NB4 (cell line): ENCODE results near the gene DPH2.

Source experiments
- DNase-seq: peaks from one replicate; pipeline ENCODE4 v3.0.0; 2010; ENCODE audit warnings: low read depth
- H3K4me3 ChIP-seq: one replicate; pipeline ENCODE4 v1.5.1; 2011; ENCODE audit warnings: mild to moderate bottlenecking, low read depth, low read length, moderate library complexity
- MYC ChIP-seq: IDR thresholded peaks from 2 replicates; pipeline ENCODE4 v1.6.1; 2011; ENCODE audit warnings: low read depth, low read length
- POLR2A ChIP-seq: IDR thresholded peaks from 2 replicates; pipeline ENCODE4 v1.6.1; 2011; ENCODE audit warnings: mild to moderate bottlenecking; ENCODE audit not compliant: insufficient read length; ENCODE audit errors: extremely low read depth
- TF ChIP-seq, protein P1 (sequence below): IDR thresholded peaks from one replicate; pipeline ENCODE4 v1.5.1; 2012; ENCODE audit warnings: low read depth, low read length
- TF ChIP-seq, protein P2 (sequence below): IDR thresholded peaks from 2 replicates; pipeline ENCODE4 v1.6.1; 2011; ENCODE audit warnings: low read depth, low read length

Gene DPH2

DNA sequence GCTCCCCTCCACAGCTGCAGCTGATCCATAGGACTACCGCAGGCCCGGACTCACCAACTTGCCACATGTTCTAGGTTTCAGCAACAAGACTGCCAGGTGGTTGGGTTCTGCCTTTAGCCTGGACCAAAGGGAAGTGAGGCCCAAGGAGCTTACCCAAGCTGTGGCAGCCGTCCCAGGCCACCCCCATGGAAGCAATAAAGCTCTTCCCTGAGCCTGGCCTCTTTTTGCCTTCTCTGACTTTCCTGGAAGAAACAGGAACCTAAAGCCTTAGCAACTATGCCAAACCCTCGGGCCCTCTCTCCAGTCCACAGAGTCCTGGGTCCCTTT lies 38.9 kb upstream of the DPH2 start:
- no peak overlapping the region for H3K4me3 ChIP-seq
- TF ChIP-seq, protein P1, sequence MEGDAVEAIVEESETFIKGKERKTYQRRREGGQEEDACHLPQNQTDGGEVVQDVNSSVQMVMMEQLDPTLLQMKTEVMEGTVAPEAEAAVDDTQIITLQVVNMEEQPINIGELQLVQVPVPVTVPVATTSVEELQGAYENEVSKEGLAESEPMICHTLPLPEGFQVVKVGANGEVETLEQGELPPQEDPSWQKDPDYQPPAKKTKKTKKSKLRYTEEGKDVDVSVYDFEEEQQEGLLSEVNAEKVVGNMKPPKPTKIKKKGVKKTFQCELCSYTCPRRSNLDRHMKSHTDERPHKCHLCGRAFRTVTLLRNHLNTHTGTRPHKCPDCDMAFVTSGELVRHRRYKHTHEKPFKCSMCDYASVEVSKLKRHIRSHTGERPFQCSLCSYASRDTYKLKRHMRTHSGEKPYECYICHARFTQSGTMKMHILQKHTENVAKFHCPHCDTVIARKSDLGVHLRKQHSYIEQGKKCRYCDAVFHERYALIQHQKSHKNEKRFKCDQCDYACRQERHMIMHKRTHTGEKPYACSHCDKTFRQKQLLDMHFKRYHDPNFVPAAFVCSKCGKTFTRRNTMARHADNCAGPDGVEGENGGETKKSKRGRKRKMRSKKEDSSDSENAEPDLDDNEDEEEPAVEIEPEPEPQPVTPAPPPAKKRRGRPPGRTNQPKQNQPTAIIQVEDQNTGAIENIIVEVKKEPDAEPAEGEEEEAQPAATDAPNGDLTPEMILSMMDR, result no peak
- no peak for TF ChIP-seq POLR2A
- TF ChIP-seq, protein P2, sequence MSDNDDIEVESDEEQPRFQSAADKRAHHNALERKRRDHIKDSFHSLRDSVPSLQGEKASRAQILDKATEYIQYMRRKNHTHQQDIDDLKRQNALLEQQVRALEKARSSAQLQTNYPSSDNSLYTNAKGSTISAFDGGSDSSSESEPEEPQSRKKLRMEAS, result no peak
- TF ChIP-seq MYC, result no peak
- DNase-seq, result peak; percentile 56

DNA sequence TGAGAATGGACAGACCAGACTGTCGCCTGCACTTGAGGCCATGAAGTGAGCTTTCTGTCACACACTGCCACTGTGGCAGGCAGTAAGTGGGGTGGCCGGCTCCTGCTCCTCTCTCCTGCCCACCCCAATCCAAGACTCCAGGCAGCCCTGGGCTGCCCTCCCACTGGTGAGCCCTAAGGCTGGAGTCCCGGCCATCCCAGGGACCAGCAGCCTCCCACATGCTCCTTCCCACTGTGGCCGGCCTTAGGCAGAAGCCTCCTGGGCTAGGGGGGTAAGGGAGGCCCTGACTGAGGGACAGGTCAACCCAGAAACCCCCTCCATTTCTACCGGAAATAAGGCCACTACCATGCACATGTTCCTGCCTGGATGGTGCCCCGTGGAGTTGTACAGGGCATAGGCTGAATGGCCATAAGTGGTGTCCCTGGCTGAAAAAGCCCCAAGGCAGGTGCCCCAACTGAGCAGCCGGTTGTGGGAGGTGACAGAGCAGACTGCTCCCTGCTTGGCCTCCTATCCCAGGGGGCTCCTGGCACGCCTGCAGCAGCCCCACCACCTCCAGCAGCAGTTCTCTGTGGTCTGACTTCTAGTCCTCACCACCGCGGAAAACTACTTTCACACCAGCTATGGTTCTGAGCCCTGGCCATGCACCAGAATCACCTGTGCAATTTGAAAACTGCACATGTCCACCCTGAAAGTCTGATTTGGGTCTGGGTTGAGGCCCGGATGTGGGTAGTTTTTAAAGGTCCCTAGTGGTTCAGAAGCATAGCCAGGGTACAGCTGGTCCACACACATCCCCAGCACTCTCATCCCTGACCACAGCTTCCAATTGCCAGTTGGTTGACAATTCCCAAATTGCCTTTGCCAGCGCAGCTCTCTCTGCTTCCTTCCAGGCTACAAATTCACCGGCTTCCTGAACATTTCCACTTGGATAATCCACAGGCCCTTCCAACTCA lies 37.8 kb upstream of the DPH2 start:
- H3K4me3 ChIP-seq, result no peak overlapping the region
- DNase-seq, result peak; percentile 85
- TF ChIP-seq POLR2A (no peak), MYC (peak; percentile 18; the same call in 1 of the 2 replicates)
- TF ChIP-seq, protein P2, result peak; percentile 34; the same call in 1 of the 2 replicates
- TF ChIP-seq, protein P1, result no peak

DNA sequence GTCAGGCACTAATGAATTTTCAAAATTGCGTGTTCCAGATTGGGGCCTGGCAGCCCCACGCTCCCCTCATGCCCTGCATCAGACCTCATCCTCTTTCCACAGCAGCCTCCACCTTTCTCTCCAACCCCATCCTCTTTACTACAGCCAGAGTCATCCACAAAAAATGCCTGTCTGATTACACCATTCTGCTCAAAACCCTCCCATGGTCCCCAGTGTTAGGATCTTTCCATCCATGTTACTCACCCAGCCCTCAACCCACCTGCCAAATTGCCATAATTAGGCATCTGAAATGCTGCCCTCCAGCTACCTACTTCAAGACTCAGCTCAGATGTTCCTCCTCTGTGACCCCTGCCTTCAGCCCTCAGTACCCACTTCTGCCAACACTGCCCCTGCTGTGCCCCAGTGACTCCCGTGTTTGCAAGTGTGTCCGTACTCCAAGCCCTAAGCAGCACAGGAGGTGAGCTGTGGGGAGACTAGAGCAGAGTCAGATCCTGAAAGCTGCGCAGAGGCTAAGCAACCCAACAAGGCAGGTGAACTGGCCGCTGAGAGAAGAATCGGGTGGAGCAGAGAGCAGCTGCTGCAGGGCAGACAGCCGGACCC lies 36.9 kb upstream of the DPH2 start:
- peak; percentile 14 for DNase-seq
- TF ChIP-seq MYC (no peak), POLR2A (no peak)
- H3K4me3 ChIP-seq, result no peak overlapping the region

DNA sequence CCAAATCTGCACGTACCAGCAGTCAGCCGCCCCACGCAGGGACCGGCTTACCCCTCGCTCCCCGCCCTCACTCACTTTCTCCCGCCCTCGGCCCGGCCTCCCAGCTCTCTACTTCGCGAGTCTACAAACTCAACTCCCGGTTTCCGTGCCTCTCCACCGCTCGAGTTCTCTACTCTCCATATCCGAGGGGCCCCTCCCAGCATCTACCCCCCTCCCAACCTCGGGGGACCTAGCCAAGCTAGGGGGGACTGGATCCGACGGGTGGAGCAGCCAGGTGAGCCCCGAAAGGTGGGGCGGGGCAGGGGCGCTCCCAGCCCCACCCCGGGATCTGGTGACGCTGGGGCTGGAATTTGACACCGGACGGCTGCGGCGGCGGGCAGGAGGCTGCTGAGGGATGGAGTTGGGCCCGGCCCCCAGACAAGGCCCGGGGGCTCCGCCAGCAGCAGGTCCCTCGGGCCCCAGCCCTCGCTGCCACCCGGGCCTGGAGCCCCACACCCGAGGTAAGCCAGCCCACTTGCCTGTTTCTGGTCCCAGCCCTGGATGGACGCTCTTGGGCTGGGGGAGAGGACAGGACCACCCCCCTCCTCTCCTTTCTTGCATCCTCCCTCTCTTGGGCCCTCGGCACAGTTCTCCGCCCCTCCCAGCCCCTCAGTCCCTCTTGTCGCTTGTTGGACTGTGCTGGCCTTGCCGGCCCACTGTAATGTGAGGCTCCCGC lies 36.3 kb upstream of the DPH2 start, which contains the start of gene ARTN:
TSS of gene ARTN (plus strand) at position 416 of the 715 bp plus-strand sequence. CDS start 1,856 bp downstream, outside the sequence.
- no peak for TF ChIP-seq MYC
- TF ChIP-seq, protein P2, result no peak
- no peak for TF ChIP-seq POLR2A
- TF ChIP-seq, protein P1, result no peak
- no peak for DNase-seq
- no peak within 1 kb of the TSS for H3K4me3 ChIP-seq

DNA sequence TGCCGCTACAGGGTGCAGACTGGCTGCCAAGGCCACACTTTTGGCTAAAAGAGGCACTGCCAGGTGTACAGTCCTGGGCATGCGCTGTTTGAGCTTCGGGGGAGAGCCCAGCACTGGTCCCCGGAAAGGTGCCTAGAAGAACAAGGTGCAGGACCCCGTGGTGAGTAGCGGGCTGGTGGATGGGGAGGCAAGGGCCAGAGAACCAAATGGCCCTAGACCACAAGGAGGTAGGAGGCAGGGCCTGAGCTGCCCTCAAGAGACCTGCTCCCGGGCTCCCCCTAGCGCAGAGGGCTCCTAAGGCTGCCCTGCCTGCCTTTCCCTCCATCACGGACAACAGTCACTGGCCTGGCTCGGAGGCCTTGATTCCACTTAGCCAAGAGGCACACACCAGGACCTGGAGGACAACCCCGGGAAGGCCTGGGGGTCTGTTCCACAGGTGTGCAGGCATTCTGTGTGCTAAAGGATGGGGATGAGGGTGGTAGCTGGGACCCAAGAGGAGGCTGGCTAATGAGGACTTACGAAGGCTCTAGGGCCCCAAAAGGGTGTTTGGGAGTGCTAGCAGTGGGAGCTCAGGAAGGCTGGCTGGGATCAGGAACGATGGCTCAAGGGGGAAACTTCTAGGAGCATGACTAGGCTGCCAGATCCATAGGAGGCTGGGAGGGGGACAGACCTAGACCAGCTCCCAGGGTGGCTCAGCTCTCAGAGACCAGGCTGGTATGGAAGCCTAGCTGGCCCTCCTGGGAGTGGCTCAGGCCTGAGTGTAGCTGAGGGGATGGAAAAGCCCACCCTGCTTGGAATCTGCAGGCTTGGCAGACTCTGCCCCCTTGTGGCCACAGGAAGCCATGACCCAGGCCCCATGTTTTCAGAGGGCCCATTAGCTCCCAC lies 35.5 kb upstream of the DPH2 start:
- TF ChIP-seq, protein P1, result peak; percentile 88
- TF ChIP-seq, protein P2, result peak; percentile 25; the same call in 1 of the 2 replicates
- TF ChIP-seq MYC, result no peak
- no peak for TF ChIP-seq POLR2A
- H3K4me3 ChIP-seq, result no peak overlapping the region
- DNase-seq, result peak; percentile 81
